ENCODE results near the gene SMIM28.

Gene SMIM28

GRCh38 chr6:138371720-138372119 is 6.0 kb upstream of the SMIM28 start:
- TF ChIP-seq TAF1 (IDR thresholded peaks at IDR 0.05; ENCODE audit: borderline replicate concordance, insufficient read depth, low read length) (no peak), REST (IDR thresholded peaks at IDR 0.05; ENCODE audit: insufficient read depth in 1 of 2, low read depth in 2 of 2, low read length in 2 of 2) (no peak), FOXP2 (optimal IDR thresholded peaks at IDR 0.05; ENCODE audit: borderline replicate concordance, extremely low read depth, extremely low read length, insufficient read depth) (no peak), POLR2AphosphoS5 (IDR thresholded peaks at IDR 0.05; ENCODE audit: low read depth, low read length) (no peak), SIN3A (IDR thresholded peaks at IDR 0.05; ENCODE audit: borderline replicate concordance, insufficient read depth, low read length) (no peak)

- TF ChIP-seq POLR2AphosphoS5 (IDR thresholded peaks at IDR 0.05; ENCODE audit: low read depth, low read length) = no peak
- no peak for TF ChIP-seq REST (IDR thresholded peaks at IDR 0.05; ENCODE audit: insufficient read depth in 1 of 2, low read depth in 2 of 2, low read length in 2 of 2)
- no peak for TF ChIP-seq TAF1 (IDR thresholded peaks at IDR 0.05; ENCODE audit: borderline replicate concordance, insufficient read depth, low read length)
- no peak for TF ChIP-seq SIN3A (IDR thresholded peaks at IDR 0.05; ENCODE audit: borderline replicate concordance, insufficient read depth, low read length)
- TF ChIP-seq FOXP2 (optimal IDR thresholded peaks at IDR 0.05; ENCODE audit: borderline replicate concordance, extremely low read depth, extremely low read length, insufficient read depth) = no peak
These were observed 4.8 kb upstream of the SMIM28 start for GRCh38 chr6:138372711-138373463.

GRCh38 chr6:138374230-138374629 is 3.5 kb upstream of the SMIM28 start:
- no peak for TF ChIP-seq SIN3A (IDR thresholded peaks at IDR 0.05; ENCODE audit: borderline replicate concordance, insufficient read depth, low read length)
- no peak for TF ChIP-seq TAF1 (IDR thresholded peaks at IDR 0.05; ENCODE audit: borderline replicate concordance, insufficient read depth, low read length)
- no peak for TF ChIP-seq REST (IDR thresholded peaks at IDR 0.05; ENCODE audit: insufficient read depth in 1 of 2, low read depth in 2 of 2, low read length in 2 of 2)
- no peak for TF ChIP-seq POLR2AphosphoS5 (IDR thresholded peaks at IDR 0.05; ENCODE audit: low read depth, low read length)
- no peak for TF ChIP-seq FOXP2 (optimal IDR thresholded peaks at IDR 0.05; ENCODE audit: borderline replicate concordance, extremely low read depth, extremely low read length, insufficient read depth)

GRCh38 chr6:138374815-138375214 is 2.9 kb upstream of the SMIM28 start:
- TF ChIP-seq TAF1 (IDR thresholded peaks at IDR 0.05; ENCODE audit: borderline replicate concordance, insufficient read depth, low read length) (no peak), POLR2AphosphoS5 (IDR thresholded peaks at IDR 0.05; ENCODE audit: low read depth, low read length) (no peak), REST (IDR thresholded peaks at IDR 0.05; ENCODE audit: insufficient read depth in 1 of 2, low read depth in 2 of 2, low read length in 2 of 2) (no peak), FOXP2 (optimal IDR thresholded peaks at IDR 0.05; ENCODE audit: borderline replicate concordance, extremely low read depth, extremely low read length, insufficient read depth) (no peak), SIN3A (IDR thresholded peaks at IDR 0.05; ENCODE audit: borderline replicate concordance, insufficient read depth, low read length) (no peak)
